GM19397 (cell line): Measurements from ENCODE around the gene BSN.

Experiments used
- ATAC-seq: cut with Tn5 transposase; IDR thresholded peaks from one replicate; pipeline ENCODE4 v1.9.1; 2021; ENCODE audit warnings: mild to moderate bottlenecking, moderate library complexity; ENCODE audit not compliant: unreplicated experiment

Gene BSN

DNA sequence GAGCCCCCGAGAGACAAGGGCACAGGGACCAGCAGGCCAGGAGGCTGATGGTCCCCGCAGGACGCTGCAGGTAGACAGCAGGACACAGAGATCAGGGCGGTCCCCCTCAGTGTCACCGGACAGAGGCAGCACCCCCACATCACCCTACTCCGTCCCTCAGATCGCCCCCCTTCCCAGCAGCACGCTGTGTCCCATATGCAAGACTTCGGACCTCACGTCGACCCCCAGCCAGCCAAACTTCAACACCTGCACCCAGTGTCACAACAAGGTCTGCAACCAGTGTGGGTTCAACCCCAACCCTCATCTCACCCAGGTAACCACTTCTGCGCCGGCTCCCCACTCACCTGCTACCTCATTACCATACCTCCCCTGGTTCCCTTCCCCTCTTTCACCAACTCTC, 70.8 kb downstream of the BSN start:
- no peak for ATAC-seq

DNA sequence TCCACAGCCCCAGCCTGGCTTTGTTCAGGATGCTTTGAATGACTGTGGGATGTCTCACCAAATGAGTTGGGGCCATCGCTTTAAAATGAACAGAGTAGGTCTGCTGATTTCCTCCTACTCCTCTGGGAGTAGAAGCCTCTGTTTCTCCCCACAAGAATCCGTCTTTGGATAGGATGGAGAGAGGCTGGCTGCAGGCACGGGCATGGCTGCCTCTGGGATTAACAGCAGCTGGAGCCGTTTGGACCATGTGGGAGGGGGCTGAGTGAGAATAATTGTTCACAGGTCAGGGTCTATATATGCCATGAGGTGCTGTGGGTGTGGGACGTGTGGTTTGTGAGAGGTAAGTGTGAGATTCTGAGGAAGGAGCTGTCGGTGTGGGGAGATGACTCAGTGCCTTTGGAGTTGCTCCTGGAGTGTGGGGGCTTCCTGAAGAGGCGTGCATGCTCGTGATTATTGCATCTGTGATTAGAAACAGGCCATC, 71.9 kb downstream of the BSN start:
- no peak for ATAC-seq

DNA sequence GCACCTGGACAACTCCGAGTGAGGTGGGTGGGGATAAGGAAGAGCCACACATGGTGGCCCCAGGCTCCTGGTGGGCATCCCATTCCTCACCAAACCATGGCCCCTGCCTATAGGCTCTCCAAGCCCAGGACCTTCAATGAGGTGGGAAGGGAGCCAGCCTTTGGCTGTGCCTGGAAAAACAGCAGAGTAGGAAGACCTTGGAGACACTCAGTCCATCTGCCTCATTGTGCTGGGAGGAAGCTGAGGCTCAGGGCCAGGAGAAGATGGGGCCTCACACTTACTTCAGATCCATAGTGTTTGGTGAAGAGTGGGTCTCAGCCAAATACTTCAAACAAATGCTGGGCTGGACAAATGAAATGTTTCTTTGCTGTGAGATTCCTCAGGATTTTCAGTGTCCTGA, 72.5 kb downstream of the BSN start:
- no peak for ATAC-seq

DNA sequence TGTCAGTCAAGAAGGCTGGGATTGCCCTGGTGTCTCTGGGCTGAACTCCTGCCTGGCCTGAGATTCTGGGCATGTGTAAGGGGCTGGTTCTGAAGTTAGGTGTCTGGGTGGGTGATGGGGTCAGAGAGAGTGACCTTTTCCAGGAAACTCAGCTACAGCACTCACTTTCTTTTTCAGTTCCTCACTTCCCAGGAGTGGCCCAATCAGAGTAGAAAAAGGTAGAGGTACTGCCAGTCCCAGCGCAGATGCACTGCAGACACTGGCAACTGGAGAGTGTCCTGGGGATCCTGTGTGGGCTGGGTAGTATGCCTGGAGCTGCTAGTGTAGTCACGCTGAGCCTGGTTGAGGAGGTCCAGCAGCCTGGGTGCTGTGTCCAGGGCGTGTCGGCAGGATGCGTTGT, 73.4 kb downstream of the BSN start:
- ATAC-seq = no peak

DNA sequence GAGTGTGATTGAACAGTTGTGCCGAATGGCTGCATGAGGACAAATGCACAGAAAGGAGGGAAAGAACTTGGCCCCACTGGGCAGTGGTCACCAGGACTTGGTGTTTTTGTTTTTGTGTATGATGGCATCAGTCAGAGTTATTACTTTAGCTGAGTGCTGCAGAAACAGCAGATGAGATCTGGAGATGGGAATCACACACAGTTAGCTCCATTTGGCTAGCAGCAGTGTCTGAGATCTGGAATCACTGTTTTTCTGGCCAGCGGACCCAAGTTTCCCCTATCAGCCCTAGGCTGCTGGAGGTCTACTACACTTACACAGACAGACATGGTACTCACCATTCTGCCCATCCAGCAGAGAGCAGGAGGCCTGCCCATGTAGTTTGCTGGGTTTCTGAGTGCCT, 74.0 kb downstream of the BSN start:
- no peak for ATAC-seq

DNA sequence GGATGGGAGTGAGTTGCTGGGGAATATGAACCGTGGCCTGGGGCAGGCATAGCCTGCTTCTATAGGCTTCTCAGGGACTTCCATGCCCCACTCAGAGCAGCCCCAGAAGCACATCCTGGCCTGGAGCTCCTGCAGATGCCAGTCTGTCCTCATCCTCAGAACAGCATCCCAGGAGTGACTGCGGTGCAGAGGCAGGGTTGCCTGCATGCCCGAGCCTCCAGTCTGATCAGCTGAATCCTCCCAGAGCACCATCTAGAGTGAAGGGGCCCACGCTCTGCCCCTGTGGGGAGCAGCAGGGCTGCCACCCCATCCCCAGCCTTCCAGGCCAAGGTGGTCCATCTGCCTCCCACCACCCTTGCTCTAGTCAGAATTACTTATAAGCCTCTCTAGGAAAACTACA, 75.2 kb downstream of the BSN start:
- no peak for ATAC-seq

DNA sequence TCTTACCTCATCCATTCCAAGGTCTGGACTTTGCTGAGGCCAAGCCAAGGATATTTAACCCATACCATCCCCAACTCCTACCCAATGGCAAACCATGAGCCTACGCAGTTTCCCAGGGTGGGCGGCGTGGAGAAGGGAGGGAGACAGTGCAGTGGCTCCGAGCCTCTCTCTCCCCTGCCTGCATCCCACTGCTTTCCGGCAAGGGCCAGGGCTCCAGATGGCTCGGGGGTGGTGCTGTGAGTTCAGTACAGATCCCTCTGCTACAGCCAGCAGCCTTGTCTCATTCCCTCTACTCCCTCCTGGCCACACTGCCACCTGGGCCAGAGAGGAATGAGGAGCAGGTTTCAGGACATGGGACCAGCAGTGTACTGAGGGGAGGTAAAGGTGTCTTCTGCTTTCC, 75.6 kb downstream of the BSN start:
- ATAC-seq = no peak

DNA sequence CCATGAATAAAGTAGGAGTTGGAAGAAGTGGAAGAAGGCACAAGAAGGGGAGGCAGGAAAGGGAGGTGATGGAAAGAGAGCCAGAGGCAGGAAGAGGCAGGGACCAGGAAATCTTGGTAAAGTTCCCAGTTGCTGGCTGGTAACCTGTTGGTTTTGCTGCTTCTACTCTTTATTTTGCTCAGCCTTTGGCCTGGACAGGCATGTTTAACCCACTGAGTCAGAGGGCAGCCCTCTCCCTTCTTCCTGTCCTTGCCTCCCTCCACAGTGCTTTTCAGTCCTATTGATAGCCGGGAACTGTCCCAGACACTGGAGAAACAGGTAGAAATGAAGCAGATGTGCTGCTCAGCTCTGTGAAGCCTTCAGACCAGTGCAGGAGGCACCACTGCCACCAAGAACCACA, 76.5 kb downstream of the BSN start:
- no peak for ATAC-seq

DNA sequence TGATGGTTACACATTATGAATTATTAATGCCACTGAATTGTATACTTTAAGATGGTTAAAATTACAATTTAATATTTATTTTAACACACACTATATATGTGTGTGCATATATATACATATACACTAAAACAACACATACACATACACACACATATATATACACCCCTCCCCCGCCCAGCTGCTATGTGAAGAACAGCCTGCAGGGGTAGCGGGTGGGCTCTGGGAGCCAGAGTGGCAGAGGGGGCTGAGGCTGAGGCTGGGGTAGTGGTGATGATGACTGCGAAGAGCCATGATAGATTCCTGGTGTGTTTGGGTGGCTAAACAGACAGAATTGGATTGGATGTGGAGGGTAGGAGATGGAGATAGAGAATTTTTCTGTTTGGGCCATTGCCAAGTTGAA, 80.5 kb downstream of the BSN start:
- no peak for ATAC-seq

DNA sequence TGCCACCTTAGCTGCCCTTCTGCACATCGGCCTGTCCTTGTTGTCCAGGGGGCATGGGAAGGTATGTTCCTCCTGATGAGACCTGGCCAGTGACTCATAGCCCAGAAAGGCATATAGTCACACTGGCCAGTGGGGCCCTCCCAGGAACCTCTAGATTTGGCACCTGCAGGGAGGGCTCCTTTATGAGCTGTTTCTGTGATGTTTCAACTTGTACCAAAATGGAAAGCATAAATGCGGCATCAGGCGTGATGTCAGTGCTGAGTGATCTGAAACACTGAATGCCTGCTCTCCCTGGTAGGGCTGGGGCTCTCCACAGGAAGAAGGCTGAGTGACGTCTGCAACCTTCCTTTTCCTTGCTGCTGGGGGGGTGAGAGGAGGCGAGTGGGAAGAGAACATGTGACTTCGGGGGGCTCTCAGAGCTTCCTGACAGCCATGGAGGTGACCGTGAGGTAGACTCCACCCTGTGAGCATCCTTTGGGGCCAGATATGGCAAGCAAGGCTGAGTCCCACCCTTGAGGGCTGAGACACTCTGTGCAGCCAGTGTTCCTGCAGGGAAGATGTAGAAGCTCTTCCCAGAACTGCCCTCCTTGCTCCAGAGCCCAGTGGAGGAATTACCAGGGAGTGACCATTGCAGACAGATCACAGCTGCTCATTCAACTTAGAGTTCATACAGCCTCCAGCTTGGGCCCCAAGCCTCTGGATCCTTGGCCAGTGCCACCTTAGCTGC, 82.8 kb downstream of the BSN start:
- no peak for ATAC-seq

DNA sequence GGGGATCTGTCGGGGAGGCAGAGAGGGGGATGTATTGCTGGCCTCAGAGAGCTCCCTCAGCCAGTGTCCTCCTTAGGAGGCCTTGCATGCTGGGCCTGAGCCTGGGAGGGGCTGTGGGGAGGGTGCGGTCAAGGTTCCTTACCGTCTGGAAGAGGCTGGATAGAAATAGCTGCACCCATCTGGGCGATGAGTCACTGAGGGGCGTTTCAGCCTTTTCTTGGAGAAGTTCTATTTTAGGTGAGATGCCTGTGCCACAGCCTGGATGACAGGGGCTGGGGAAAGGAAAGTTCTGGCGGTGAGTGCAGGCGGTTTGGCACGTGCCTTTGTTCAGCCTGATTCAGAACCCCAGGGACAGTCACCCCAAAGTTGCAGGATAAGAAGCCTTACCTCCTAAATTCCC, 84.2 kb downstream of the BSN start:
- ATAC-seq = no peak

DNA sequence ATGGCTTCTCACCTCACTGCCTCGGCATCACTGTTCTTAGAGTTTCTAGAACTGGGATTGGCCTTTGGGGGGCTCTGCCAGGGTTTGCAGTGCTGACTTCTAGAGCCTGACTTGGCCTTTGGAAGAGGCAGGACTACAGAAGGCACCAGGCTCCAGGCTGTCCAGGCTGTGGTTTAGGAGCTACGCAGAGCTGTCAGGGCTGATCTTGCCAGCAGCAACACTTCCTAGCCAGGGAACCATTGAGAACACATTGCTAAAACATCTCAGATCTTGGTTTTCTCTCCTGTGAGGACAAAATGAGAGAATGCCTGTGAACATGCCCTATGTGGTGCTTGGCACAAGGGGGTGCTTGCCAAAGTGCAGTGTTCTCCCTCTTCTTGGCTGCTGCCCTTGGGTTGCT, 85.3 kb downstream of the BSN start:
- no peak for ATAC-seq

DNA sequence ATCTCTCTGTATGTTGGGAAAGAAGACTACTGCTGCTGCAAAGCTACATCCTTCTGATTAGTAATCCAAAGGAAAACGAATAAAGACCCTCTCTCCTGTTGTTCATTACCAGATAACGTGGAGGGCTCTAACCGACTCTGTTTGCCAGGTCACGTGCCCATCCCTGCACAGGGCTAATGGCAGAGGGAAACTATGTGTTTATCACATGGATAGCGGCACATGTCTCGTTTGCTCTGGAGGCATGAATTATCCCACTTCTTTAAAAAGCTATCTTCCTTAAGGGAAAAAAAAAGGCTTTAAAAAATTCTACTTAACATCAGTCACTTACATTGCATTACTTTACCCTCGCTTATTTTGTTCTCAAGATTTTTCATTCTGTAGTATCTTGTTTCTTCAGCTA, 87.0 kb downstream of the BSN start:
- ATAC-seq = no peak

DNA sequence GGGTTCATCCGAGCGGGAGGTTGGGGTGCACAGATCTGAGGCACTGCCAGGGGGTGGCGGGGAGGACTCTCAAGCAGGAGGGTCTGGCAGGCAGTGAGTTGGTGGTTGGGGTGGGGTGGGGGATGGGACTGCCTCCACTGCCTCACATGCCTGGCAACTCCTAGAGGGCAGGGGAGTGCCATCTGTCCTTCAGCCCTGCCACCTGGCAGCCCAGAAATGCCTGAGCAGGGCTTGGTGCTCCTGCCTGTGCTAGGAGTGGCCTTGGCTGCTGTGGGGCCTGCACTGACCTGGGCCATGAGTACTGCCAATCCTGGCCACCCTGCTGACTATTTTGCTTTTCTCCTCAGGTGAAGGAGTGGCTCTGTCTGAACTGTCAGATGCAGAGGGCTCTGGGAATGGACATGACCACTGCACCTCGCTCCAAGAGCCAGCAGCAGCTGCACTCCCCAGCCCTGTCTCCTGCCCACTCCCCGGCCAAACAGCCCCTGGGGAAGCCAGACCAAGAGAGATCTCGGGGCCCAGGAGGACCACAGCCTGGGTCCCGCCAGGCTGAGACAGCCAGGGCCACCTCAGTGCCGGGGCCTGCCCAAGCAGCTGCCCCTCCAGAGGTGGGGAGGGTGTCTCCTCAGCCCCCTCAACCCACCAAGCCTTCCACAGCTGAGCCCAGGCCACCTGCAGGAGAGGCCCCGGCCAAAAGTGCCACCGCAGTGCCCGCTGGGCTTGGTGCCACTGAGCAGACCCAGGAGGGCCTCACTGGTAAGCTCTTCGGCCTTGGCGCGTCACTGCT, 87.8 kb downstream of the BSN start:
- ATAC-seq = no peak

DNA sequence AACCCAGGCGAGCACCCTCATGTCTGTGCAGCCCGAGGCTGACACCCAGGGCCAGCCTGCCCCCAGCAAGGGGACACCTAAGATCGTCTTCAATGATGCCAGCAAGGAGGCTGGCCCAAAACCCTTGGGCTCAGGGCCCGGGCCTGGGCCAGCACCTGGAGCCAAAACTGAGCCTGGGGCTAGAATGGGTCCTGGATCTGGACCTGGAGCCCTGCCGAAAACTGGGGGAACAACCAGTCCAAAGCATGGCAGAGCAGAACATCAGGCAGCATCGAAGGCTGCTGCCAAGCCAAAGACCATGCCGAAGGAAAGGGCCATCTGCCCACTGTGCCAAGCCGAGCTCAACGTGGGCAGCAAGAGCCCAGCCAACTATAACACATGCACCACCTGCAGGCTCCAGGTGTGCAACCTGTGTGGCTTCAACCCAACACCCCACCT, 88.5 kb downstream of the BSN start:
- ATAC-seq = no peak

DNA sequence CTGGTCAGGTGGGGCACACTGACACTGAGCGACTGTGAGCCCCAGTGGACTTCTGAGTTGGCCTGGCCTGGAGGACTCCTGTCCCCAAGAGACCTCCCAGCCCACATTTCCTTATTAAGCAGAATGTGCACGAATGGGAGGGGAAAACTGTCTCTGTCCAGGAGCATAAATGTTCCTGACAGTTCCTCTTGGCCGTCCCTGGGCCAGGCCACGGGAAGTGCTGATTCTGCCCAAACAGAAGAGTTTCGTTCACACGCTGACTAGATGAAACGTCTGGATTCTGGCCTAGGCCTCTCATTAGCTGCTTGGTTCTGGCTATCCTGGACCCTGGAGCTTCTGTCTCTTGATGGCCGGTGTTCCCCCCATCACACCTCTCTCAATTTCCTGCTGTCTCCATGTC, 90.4 kb downstream of the BSN start:
- ATAC-seq = no peak

DNA sequence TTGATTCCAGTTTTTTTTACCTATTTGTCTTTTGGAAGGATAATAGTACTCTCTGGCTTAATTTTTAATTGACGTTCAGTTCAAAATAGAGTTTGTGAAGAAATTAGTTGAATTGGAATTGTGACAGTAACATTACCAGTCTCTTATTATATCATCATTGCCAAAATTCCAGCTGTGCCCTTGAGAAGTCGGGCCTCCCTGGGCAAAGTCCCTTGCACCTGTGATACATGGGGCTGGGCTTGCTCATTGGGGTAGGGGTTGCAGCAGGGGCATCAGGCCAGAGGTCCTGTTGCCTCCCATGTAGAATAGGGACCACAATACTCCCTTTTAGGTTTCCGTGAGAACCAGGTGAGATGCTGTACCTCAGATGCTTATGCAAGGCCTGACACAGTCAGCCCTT, 92.0 kb downstream of the BSN start:
- no peak for ATAC-seq

DNA sequence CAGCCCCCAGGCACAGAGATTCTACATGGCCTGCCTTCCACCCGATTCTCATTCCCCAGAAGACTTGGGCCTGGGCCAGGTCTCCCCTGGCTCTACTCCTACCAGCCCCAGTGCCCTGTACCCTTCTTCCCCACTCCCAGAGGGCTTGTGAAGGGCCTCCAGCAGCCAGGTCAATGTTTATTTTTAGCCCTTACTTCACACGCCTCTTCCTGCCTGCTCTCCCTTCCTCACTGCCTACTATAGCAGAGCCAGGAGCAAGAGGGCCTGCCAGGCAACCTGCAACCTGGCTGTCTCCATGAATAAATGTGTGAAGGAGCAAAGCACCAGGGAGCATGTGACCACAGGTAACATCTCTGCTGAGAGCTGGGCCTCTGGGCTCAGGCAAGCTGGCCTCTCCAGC, 93.5 kb downstream of the BSN start:
- ATAC-seq = no peak

DNA sequence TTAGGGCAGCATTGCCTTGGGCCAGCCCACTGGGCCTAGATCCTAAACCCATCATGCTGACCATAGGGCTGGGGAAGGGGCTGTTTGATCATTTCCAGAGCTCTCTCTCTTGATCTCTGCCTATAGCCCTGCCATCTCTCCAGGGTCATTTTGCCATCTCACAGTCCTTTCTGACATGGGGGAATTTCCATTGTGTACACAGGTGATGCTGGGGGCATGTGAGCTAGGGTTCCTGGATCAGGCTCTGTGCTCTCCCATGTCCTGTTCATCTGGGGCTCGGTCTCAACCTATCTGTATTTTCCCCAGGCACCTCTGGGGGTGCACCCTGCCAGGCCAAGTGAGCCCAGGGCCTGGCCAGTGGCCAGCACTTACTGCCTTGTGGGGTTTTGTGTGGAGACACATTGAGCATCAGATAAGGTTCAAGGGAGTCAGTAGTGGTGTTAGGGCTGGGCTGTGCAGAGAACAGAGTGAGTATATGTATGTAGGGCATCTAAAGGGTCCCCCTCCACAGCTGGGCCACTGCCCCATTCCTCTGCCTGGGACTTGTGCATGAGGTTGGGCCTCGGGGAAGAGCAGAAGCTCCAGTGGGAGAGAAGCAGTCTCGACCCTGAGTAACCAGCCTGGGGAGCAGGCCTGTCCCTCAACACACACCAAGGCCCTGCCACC, 94.2 kb downstream of the BSN start:
- no peak for ATAC-seq

DNA sequence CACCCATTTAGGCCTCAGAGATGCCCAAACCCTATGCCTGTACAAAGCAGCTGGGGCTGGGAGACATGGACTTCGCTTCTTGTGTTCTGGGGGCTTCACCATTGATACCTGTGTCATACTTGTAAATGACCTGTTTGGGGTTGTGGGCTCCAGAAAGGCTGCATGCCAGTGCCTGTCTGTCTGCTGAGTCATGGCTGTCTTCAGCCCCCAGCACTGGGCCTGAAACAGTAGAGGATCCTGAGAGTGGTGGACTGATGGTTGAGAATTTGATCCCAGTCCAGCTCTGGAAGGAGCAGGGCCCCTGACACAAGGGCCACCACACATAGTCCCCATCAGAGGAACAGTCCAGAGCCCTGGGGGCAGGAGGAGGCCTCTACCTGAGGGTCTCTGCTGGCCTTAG, 95.3 kb downstream of the BSN start:
- ATAC-seq = no peak

DNA sequence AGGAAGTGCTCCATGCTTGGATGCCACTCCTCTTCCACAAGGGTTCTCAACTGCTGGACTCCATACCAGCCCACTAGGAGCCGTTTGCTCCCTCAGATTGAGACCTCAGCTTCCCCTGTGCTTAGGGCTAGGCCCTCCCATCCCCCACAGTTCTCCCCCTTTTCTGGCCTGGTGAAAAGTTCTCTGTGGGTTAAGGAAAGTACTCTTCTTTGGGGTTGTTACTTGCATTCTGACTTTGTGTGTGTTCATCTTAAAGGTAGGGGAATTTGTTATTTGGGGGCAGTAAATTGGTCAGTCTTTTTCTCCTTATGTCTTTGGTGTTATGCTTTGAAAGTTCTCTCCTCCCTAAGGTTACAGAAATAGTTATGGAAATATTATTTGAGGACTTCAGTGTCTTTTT, 95.9 kb downstream of the BSN start:
- no peak for ATAC-seq

DNA sequence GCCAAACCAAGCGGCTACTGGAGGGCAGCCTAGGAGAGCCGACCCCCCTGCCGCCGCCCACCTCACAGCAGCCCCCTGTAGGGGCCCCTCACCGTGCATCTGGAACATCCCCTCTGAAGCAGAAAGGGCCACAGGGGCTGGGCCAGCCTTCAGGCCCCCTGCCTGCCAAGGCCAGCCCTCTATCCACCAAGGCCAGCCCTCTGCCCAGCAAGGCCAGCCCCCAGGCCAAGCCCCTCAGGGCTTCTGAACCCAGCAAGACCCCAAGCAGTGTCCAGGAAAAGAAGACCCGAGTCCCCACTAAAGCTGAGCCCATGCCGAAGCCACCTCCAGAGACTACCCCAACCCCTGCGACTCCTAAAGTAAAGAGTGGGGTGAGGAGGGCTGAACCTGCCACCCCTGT, 96.4 kb downstream of the BSN start:
- ATAC-seq = no peak
